Stimulated activated CD4-positive, alpha-beta T cell treated with anti-CD3 and anti-CD28 coated beads, TNF-alpha, amount 100 ng/mL, for 4 hours (primary cell): ENCODE results near the gene PREX1.
A peak's percentile ranks its signal among the peaks of the same experiment; 100 is the strongest.

Experiments
- DNase-seq, 3 experiments: peaks; one replicate each; pipeline ENCODE4 v3.0.0-alpha.2; 2020; ENCODE audit warnings: low read depth in 3 of 3

The PREX1 gene

DNA sequence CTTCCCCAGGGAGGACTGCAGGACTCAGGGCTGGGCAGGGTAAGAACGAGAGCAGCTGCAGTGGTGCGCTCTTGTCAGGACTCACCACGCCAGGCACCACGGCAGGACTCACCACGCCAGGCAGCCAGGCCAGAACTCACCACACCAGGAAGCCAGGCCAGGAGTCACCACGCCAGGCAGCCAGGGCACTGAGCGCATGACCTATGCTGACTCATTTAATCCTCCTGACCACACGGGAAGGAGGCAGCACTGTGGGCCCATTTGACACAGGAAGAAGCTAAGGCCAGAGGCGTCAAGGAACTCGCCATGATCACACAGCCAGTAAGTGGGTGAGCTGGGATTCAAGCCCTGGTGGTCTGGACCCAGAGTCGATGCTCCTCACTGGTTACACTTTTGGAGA lies 189.3 kb downstream of the PREX1 start:
- DNase-seq = no peak

DNA sequence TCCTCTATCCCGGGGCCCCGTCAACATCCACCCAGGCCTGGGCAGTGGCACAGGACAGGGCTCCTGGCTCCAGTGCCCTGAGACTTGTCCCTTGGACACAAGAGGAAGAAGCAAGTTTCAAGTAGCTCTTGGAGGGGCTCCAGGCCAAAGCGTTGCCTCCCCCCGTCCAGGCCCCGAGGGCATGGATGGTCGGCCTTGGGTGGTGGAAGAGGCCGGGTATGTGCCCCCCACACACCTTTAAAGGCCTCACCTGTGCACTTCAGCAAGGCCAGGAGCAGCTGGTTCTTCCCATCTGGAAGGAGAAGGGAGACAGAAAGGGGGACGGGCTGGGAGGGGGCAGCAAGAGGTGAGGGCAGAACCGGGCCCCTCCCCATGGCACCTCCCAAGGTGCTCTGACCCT lies 190.3 kb downstream of the PREX1 start:
- DNase-seq = no peak

- DNase-seq = no peak
These were observed 191.5 kb downstream of the PREX1 start for GRCh38 chr20:48636301-48636700.

DNA sequence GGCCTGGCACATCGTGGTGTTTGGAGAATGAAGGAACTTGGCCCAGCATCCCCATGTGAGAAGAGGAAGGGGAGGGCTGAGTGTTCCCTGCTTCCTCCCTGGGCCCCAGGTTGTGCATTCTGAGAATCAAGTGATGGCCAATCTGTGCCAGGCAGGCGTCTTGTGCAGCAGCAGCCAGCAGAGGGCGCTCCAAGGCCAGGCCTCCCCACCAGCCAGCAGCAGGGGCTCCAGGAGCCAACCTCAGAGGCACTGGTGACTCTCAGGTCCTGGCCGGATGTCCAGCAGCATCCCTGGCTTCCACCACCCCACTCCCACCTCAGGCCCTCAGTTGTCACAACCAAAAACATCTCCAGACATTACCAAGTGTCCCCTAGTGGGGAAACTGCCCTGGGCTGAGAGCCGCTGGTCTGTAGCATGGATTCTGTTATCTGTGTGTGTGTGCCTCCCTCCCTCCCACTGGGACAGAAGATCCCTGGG lies 192.0 kb downstream of the PREX1 start:
- DNase-seq = peak; percentile 28 to 38 (median 37)

DNA sequence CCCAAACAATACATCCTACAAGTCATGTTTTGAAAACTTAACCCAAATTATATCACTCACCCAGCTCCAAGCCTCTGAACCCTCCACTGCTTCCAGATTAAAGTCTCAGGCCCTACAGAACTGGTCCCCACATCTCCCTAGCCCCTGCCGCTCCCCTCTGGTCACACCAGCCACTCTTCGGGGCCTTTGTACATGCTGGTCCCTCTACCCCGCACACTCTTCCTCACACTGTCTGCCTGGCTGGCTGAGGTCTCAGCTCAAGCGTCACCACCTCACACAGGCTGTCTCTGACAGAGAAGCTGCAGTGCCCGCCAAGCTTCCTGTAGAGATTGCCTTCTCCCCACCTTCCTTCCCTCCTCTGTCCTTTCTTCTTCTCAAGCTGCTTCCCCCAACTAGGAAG lies 192.4 kb downstream of the PREX1 start:
- DNase-seq = no peak

GRCh38 chr20:48634641-48635040 lies 193.2 kb downstream of the PREX1 start:
- DNase-seq = no peak

GRCh38 chr20:48633620-48634257 lies 194.1 kb downstream of the PREX1 start:
- DNase-seq = no peak

DNA sequence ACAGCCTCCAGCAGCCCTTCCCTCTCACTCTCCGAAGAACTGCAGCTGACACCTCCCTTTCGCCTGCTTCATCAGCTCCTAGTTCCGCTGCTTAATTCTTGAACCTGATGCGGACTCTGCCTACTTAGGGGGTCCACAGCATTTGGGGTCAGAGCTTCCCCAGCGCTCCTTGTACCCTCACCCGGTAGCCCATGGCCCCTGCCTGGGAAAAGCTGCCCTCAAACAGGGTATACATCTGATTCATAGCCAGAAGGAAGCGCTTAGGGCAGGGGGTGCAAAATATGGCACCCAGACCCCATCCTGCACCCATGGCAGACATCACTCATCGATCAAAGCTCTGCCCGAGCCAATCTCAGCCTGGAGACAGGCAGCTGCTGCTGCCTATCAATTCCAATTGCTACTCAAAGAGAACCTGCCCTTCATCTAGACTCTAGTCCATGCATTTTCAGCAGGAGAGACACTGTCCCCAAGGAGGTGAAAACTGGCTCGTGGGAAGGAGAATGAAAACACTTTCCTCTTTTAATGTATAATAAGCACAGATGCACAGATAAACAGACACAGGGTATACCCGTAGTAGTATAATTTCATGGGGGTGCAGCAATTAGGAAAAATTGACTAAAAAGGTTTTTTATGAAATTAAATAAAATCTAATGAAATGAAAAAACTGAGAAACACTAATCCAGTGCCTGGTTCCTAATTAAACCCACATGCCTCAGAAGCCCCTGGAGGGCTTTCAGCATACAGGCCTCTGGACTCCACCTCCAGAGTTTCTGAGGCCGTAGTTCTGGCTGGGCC lies 194.8 kb downstream of the PREX1 start:
- no peak for DNase-seq

GRCh38 chr20:48632017-48632824 lies 195.6 kb downstream of the PREX1 start:
- no peak for DNase-seq

DNA sequence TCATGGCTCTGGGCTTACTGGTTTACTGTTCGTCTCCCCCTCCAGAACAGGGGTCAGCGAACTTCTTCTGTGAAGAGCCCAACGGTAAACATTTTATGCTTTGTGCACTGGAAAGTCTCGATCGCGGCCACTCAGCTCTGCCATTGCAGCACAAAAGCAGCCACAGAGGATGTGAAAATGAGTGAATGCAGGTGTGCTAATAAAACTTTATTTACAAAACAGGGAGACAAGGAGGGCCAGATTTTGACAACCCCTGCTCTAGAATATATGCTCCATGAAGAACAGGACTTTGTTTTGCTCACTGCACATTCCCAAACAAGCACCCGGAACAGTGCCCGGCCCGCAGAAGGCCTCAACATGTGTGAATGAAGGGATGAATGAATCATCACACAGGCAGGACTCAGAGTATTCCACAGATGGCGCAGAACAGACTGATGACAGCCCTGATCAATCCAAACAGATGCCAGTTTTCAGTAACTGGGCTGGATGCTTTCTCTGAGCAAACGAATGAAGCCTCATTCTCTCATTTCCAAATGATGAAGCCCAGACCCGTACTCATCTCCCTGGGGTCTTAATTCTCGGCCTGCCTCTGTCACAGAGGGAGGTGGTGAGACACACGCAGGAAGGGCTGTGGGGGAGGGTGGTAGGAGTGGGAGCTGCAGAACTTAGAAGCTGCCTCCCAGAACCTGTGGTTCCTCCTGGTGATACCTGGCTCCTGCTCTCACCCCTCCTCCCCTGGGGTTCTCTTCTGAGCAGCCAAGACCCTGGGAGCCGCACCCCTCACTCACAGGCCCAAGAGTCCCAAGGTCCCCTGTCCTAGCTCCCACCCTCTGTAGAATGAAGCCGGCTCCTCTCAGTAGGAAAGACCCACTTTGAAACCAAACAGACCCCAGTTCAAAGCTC lies 196.4 kb downstream of the PREX1 start:
- no peak for DNase-seq

DNA sequence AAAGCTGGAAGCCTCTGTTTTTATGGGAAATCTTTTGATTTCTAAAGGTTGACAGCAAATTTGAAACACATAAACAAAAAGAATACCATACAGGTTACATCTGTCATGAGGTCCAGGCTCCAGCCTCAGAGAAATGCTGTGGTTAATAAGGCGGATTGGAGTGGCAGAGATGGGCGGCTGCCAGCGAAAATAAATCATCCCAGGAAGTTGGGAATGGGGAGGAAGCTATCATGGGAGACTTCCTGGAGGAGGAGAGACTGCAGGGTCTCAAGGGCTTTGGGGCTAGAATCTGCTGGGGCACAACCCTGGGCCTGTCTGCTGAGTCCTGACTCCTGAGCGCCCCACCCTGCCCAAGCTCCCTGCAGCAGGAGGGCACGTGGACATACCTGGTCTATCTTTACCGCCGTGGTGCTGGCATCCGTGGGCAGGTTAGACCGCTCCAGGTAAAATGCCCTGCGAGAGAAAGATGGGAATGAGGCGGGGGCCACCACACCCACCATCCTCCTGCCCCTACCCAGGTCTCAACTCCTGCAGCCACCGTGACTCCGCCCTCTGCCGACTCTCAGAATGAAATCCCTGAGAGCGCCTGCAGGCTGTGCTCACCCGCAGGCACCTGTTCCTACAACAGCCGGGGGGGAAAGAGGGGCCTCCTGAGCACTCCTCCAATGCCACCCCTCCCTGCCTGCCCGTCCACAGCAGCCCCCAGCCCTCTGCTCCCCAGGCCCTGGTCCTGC lies 197.3 kb downstream of the PREX1 start:
- no peak for DNase-seq

- no peak for DNase-seq
These were observed 197.9 kb downstream of the PREX1 start for GRCh38 chr20:48629960-48630315.

DNA sequence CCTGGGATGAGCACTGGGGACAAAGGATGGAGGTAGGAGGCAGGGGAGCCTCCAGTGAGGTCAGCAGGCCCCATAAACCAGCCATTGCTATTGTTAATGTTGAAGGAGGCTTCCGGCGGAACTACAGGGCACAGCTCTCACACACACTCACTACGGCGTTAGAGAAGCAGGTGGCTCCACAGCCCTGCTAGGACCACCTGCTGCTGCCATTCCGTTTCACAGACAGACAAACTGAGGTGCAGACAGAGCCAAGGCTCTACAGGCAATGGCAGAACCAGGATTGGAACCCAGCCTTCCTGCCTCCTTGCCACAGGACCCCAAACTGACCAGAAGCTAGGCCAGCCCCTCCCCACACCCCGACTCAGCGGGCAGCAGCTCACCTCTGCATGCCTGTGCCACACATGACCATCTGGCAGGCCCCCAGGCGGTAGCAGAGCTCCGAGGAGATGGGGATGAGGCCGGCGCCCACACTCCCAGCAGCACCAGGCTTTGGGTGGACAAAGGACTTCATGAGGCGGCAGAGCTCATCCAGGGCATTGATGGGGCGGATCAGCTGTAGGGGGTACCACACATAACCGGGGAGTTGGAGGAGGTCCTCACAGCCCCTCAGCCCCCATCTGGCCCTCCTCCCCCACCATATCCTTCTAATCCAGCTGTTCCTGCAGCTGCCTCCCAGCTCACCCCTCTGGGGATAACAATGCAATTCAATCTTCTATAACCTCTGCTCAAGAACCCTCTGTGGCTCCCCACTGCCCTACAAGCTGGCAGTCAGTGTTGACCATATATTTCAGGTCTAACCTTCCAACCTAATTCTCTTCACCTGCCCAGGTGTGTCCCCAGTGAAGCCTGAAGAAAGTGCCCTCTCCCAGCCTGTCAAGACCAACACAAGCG lies 198.5 kb downstream of the PREX1 start:
- DNase-seq = no peak

- DNase-seq = no peak
These were observed 200.1 kb downstream of the PREX1 start for GRCh38 chr20:48627737-48628128.

GRCh38 chr20:48626938-48627736 lies 200.7 kb downstream of the PREX1 start:
- no peak for DNase-seq

DNA sequence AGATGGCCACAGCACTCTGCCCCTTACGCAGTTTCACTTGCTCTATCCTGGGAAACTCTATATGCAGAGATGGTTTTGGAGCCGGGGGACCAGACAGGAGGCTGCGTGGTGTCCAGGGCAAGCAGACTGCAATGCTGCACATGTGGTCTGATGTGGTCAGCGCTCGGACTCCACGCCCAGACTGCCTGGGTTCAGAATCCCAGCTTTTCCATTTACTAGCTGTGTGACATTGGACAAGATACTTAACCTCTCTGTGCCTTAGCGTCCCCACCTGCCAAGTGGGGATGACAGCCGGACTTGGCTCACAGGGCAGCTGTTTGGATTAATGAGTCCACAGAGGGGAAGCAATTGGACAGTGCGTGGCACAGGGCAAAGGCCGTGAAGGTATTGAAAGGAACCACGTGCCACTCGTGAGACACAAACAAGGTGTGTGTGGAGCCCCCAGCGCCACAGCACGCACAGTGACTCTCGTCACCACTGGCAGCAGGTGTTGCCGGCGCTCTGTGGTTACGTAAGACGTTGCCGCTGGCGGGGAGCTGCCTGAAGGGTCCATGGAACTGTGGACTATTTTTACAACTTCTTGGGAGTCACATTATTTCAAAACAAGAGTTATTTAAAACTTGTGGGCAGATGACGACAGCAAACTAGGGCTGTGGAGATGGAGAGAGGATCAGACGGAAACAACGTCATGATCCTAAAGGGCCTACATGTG lies 201.4 kb downstream of the PREX1 start:
- DNase-seq = no peak

GRCh38 chr20:48625136-48625900 lies 202.5 kb downstream of the PREX1 start:
- no peak for DNase-seq
